Measurements from ENCODE around the gene MCF2L.

Gene MCF2L

GRCh38 chr13:113115363-113116205 is 146.6 kb downstream of the MCF2L start:
- no peak for DNase-seq (ENCODE audit: low read depth)

DNA sequence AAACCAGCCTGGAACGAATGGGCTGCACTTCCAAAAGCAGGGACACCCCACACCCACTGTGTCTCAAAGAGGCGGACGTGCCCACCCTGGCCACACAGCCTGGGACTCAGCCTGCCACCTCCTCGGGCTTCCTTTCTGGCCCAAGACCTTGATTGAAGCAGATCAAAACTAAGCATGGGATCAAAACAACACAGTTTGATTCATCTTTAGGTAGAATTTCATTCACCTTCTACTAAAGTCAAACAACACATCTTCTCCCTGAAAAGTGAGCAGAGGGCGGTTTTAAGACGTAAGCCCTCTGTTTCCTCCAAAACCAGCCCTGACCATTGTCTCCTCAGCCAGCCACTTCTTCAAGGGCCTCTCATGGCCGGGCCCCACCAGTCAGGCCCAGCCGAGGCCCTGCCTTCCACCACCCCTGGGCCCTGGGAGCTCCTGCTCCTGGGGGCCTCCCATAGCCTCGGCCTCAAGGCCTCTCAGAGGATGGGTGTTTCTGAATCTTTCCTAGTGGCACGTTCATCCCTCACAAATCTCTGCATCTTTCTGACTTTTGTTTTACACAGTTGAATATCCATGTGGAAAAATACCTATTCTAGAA is 147.3 kb downstream of the MCF2L start:
- DNase-seq (ENCODE audit: low read depth) = no peak

DNA sequence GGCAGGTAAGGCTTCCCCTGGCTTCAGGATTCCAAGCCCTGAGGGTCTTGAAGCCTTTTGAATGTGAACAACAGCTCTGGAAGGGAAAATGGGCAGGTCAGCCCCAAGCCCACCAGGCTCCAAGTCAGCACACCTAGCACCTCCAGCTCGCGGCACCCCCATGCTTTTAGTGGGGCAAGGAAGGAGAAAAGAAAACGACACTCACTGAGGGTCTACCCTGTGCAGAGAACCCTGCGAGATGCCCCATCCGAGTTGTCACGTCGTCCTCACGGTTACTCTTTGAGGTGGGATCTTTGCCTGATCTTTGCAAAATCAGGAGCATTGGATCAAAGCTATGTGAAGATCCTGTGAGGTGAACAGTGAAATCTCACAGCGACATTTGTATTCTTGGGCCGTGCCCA is 147.9 kb downstream of the MCF2L start:
- no peak for DNase-seq (ENCODE audit: low read depth)

DNA sequence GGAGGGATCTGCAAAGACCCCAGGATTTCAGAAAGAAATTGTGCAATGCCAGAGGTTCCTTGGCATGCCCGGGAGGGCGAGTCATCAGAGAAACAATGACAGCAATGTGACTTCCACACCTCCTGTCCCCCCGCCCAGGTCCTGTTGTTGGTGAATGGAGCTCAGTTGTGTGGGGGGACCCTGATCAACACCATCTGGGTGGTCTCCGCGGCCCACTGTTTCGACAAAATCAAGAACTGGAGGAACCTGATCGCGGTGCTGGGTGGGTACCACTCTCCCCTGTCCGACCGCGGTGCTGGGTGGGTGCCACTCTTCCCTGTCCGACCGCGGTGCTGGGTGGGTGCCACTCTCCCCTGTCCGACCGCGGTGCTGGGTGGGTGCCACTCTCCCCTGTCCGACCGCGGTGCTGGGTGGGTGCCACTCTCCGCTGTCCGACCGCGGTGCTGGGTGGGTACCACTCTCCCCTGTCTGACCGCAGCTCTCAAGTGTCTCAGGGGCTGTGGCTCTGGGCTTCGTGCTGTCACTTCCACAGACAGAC is 148.4 kb downstream of the MCF2L start:
- no peak for DNase-seq (ENCODE audit: low read depth)

GRCh38 chr13:113117911-113118260 is 148.9 kb downstream of the MCF2L start:
- DNase-seq (ENCODE audit: low read depth) = no peak

- DNase-seq (ENCODE audit: low read depth) = no peak
Observed at GRCh38 chr13:113118261-113119021, 149.4 kb downstream of the MCF2L start.

- DNase-seq (ENCODE audit: low read depth) = no peak
Observed at GRCh38 chr13:113119166-113119821, 150.3 kb downstream of the MCF2L start.

GRCh38 chr13:113119822-113120189 is 150.8 kb downstream of the MCF2L start:
- no peak for DNase-seq (ENCODE audit: low read depth)

DNA sequence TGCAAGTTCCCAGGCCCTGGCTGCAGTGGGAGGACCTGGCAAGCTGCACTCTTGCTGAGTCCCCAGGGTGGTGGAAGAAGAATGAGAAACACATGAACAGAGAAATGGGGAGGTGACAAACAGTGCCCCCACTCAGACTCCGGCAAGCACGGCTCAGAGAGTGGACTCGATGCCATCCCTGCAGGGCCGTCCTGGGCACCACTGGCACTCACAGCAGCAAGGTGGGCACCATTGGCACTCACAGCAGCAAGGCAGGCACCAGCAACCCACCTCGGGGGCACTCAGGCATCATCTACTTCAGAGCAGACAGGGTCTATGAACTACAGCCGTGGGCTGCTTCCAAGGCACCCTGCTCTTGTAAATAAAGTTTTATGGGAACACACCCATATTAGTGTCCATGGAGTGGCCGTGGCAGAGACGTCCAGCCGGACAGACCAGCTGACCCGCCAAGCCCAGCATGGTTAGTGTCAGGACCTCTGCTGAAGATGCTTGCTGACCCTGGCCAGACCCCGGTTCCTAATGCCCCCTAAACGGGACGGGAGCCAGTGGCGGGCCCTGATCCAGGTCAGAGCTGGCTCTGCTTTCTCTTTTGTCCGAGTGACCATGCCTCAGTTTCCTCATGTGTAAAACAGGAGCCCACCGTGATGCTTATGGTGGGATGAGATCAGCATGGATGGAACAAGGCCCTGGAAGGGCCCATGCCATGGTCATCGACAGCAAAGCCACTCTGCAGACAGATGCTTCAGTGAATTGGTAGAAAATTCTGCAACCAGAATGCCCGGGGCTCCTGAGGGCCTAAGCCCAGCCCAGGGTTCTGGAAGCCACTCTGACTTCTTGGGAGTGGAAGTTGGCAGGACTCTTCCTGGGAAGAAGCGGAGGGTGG is 151.5 kb downstream of the MCF2L start:
- no peak for DNase-seq (ENCODE audit: low read depth)

DNA sequence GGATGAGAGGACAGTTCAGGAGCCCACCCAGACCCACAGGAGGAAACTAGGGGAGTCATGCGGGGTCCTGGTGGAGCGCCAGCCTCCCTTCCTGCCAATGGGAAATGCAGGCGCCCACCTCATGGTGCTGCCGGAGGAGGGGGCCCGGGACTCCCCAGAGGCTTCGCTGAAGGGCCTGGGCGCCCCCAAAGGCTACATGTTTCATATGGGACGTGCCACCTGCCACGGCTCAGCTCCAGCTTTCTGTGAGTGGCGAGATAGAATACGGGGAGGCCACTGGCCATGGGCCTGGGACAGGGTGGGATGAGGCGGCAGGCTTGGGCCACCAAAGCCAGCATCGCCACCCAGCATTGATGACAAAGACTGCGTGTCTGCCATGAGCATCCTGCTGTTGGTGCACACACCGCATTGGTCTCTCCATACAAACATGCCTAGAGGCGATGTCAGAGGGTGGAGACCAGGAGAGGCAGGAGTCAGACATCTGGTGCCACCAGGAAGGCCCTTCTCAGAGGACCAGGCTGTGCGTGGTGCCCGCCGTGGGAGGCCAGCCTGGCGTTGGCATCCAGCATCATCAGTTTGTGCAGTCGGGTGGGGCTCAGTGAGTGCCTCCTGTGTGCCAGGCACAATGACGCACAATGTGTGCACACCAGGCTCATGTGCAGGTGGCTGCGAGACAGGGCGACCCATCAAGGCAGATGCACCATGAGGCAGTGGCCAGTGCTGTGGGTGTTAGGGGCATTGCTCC is 152.3 kb downstream of the MCF2L start:
- DNase-seq (ENCODE audit: low read depth) = no peak

DNA sequence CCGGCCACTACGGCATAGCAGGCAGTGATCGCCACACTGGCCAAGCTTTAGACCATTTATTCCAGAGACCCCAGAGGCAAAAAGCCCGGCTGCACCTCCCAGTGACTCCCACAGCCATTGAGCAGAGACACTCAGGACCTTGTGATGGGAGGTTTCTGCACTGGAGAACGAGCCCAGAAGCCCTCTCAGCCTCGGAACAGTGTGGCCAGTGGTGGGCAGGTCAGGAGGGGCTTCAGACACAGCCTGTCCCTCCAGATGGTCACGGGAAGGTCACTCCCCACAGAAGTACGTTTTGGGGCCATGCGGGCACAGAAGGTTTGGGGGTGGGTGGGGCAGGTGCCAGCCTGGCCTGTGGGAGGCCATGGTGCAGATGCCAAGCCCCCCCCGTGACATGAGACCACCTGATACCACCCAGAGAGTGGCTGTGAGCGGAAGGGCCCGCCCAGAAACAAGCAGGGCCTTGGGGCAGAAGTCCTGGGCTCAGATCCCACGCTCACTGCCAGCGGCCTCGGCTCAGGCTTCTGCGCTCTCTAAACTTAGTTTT is 153.0 kb downstream of the MCF2L start:
- DNase-seq (ENCODE audit: low read depth) = no peak

- DNase-seq (ENCODE audit: low read depth) = no peak
Observed at GRCh38 chr13:113122550-113123225, 153.7 kb downstream of the MCF2L start, which contains the start of gene F10. Gene F10, plus strand, starts transcription at chr13:113122799. Its CDS starts 57 bp downstream, at chr13:113122856.

- no peak for DNase-seq (ENCODE audit: low read depth)
Observed at GRCh38 chr13:113123226-113124201, 154.5 kb downstream of the MCF2L start.

GRCh38 chr13:113124211-113124970 is 155.4 kb downstream of the MCF2L start:
- DNase-seq (ENCODE audit: low read depth) = no peak

GRCh38 chr13:113125506-113126264 is 156.7 kb downstream of the MCF2L start:
- no peak for DNase-seq (ENCODE audit: low read depth)

- no peak for DNase-seq (ENCODE audit: low read depth)
Observed at GRCh38 chr13:113126265-113127150, 157.5 kb downstream of the MCF2L start.
